ENCODE results near the gene LUZP1. TPM values are rescaled to one million over a fixed set of nuclear protein-coding genes. Genes with fewer than 3 reads are reported as not detected.

LUZP1 gene
- polyA plus RNA-seq, 4 donors = 29.6 to 38.0 (median 31.2) TPM

DNA sequence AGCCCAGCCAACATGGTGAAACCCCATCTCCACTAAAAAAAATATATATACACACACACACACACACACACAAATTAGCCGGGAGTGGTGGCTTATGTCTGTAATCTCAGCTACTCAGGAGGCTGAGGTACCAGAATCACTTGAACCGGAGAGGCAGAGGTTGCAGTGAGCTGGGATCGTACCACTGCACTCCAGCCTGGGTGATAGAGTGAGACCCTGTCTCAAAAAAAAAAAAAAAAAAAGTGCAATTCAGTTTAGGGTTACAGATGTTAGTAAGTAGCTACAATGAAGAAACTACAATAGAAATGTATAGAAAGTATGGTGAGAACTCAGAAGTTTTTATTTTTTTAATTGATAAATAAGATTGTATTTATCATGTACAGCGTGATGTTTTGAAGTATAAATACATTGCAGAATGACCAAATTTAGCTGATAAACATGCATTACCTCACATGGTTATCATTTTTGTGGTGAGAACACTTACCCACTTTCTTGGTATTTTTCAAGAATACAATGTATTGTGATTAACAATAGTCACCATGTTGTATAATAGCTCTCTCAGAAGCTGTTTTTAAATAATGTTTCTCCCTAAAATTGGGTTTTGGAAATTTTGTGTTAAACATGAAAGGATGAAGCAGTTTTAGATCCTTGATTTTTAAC is 131.4 kb downstream of the LUZP1 start:
- no peak for DNase-seq (ENCODE audit: low read depth in 4 of 4, low spot score in 3 of 4)

DNA sequence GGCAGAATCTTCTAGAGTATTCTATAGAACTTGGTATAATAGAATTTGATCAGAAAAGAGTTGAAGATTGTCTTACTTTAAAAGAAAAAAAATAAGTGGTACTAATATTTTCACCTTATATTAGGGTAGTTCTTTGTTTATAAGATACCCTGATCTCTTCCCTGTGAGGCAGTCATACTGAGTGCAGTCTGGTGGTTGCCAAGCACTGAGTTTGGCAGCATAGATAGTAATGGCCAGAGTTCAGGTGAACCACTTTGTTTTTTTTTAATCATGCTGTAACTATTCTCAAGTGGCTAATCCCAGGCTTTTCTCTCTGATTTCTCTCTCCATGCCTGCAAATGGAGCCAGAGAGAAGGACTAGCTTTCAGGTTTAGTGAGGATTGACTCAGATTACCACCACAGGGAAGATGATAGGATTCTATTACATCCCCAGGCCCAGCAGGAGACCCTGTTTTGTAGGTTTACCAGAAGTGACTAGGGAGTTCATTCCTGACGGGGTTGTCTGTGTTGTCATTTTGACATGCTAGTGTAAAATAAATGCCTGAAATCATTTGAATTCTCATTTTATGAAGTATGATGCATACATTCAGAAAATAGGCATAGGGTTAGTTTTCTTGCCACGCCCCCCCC is 132.7 kb downstream of the LUZP1 start:
- DNase-seq (ENCODE audit: low read depth in 4 of 4, low spot score in 3 of 4) = no peak

Other genes with a start within 250 kb of the LUZP1 start
- gene LACTBL1, start 196.0 kb downstream of the LUZP1 start, polyA plus RNA-seq (ENCODE audit: insufficient read length in 4 of 4) = not detected
- gene TEX46, start 153.0 kb downstream of the LUZP1 start, polyA plus RNA-seq (ENCODE audit: insufficient read length in 4 of 4) = under 1 TPM in 1 of 4 donors, not detected in 3; 0.27 TPM
- gene KDM1A, start 149.4 kb downstream of the LUZP1 start, polyA plus RNA-seq (ENCODE audit: insufficient read length in 4 of 4) = 100 to 1,000 TPM; 102 to 137 (median 131) TPM
- under 1 TPM; 0.19 to 0.56 (median 0.40) TPM for gene HTR1D, start 48.6 kb upstream of the LUZP1 start, polyA plus RNA-seq (ENCODE audit: insufficient read length in 4 of 4)
- 100 to 1,000 TPM; 221 to 301 (median 249) TPM for gene HNRNPR, start 175.4 kb upstream of the LUZP1 start, polyA plus RNA-seq (ENCODE audit: insufficient read length in 4 of 4)
- gene ZNF436, start 201.0 kb upstream of the LUZP1 start, polyA plus RNA-seq (ENCODE audit: insufficient read length in 4 of 4) = 10 to 100 TPM; 31.8 to 40.9 (median 37.4) TPM